HG03103 (cell line): ENCODE results near the gene FAM199X.
"Not testable (repeated sequence)": the region's sequence is repeated elsewhere in the genome, so short reads cannot be mapped to it uniquely, and the experiment has no call there.

Source experiments
- ATAC-seq: cut with Tn5 transposase; IDR thresholded peaks from one replicate; pipeline ENCODE4 v1.9.1; 2021; ENCODE audit warnings: low read depth; ENCODE audit not compliant: unreplicated experiment

Gene FAM199X

DNA sequence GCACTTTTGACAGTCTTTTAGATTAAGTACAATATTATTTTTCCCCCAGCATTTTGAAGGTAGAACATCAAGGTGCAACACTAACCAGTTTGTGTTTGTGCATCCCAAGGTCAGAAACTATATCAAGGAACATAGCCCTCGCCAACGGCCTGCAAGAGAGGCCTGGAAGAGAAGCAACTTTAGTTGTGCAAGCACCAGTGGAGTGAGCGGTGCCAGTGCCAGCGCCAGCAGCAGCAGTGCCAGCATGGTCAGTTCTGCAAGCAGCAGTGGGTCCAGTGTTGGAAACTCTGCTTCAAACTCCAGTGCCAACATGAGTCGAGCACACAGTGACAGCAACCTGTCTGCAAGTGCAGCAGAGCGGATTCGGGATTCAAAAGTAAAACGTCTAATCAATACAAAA lies 21.7 kb downstream of the FAM199X start:
- ATAC-seq, result no peak

- ATAC-seq, result no peak
These were observed 23.6 kb downstream of the FAM199X start for GRCh38 chrX:104189837-104190236.

DNA sequence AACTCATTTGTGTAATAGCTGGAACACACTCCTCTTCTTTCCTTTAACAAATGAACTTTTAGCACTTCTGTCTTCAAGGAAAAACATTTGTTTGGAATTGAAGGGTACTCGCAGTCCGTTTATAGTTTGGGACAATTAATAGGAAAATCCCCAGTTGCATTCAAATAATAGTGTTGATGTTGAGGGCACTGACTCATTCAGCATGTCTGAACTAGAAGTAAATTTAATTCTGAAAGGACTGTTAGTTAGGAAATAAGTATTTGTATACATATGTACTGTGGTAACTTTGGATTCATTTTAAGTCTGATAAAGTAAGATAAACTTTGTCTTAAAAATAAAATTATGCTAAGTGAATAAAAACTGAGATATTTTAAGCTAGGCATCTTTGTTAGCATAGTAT lies 27.2 kb downstream of the FAM199X start:
- no peak for ATAC-seq

GRCh38 chrX:104195013-104195412 lies 28.8 kb downstream of the FAM199X start:
- ATAC-seq, result no peak

- peak; percentile 62 for ATAC-seq
These were observed 29.3 kb downstream of the FAM199X start for GRCh38 chrX:104195489-104196084.

- ATAC-seq, result no peak
These were observed 39.3 kb downstream of the FAM199X start for GRCh38 chrX:104205548-104205947.

GRCh38 chrX:104211187-104211586 lies 44.9 kb downstream of the FAM199X start:
- ATAC-seq, result no peak

DNA sequence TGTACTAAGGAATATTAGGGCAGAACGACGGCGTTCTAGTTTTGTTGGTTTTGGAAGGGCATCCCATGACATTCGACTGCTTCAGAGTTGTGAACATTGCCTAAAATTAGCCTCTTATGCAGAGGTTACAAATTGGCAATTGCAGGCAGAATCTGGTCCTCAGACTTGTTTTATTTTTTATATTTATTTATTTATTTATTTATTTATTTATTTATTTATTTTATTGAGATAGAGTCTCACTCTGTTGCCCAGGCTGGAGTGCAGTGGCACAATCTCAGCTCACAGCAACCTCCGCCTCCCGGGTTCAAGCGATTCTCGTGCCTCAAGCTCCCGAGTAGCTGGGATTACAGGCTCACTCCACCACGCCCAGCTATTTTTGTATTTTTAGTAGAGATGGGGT lies 63.8 kb downstream of the FAM199X start:
- not testable (repeated sequence) for ATAC-seq
